Epidermal melanocyte (primary cell): Measurements from ENCODE around the gene VAV3.

Source experiments
- DNase-seq: peaks from one replicate; pipeline ENCODE4 v3.0.0; 2011; ENCODE audit warnings: low spot score; ENCODE audit not compliant: insufficient read length

The VAV3 gene

GRCh38 chr1:107972391-107973180, 7.6 kb upstream of the VAV3 start:
- DNase-seq, result no peak

DNA sequence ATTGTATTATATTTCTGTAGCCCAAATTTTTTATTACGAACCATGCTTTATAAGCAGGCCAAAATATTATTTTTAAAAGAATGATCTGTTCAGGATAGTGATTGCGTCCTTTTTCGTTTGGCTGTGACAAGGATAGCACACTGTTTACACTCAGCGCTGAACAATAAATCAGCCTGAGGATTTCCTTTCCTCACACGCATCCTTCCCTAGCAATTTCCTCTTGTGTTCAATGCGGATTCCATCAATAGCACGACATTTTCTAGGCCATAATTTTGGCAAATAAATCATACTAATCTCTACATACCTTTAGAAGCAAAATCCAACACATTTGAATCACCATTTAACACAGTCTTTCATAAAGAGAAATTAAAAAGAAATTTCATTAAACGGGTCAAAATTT, 1.6 kb upstream of the VAV3 start:
- DNase-seq, result no peak

DNA sequence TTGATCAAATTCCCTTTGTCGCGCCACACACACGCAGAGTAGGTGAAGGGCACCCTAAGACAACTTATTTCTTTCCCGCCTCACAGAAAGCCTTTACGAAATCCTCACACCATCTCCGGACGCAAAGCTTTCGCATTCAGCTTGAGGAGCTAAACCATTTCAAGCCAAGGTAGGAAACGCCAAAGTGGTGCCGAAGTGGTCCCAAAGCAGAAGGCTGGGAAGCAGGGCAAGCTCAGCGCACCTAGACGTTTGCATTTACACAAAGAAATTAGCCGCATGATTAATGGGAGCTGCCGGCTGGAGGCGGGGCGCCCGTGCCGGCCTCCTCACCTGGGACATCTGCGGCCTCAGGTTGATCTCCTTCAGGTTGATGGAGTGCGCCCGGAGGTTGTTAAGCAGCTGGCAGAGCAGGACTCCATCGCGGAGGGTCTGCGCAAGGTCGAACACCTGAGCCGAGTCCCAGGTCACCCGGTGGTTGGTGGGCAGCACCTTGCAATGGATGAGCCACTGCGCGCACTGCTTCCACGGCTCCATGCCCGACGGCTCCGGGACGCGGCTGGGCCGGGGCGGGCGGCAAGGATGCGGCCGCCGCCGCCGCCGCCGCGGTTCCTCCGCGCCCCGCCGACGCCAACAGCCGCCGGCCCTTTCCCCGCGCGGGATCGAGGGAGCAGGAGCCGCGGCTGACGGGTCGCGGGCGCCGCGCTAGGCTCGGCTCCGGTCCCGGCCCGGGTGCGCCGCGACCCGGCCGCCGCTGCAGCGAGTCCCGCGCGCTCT, 457 bp downstream of the VAV3 start:
- no peak for DNase-seq

GRCh38 chr1:107963601-107964335, 1.2 kb downstream of the VAV3 start:
- DNase-seq, result no peak

DNA sequence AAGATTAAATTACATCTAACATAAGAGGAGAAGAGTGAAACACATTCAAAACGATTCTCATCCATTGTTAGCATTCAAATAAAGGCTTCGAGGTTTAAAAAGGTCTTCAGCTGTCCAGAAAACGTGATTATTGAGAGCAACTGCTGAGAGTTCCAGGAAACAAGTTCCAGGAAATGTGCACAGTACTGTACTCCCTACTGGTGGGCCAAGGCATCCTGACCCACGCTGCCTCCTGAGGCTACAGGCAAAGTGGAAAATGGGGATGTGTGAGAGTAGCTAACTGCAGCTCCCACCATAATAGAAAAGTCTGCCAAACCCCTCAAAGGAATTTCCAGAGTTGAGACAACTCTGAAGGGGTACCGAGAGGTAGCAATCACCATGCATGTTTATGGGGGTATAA, 2.0 kb downstream of the VAV3 start:
- DNase-seq, result no peak

DNA sequence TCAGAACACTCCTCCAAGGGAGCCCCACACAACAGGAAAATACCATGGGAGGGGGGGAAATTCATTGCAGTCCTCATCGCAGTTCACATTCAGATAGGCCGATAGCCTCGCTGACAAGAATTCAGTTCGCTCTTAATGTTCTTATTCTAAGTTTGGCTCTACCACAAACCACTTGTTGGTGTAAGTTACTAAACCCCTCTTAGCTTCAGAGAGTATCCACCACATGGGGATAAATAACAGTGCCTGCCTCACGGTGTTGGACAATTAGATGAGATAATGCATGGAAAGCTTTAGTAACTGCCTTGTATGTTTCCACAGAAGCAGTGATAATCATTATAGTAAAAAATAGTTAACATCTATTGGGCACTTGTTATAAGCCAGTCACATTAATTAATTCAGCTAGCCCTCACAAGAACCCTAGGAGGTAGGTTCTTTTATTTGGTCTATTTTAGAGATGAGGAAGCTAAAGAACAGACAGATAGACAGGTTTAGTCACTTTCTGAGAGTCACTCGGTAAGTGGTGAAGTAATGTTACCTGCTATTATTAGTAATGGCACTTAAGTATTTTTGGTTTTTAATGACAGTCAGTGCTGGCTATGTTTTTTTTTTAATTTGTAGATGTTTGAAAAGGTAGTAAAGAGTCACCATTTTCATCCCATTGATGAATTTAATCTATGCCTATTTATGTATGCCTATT, 10.1 kb downstream of the VAV3 start:
- DNase-seq, result no peak

- DNase-seq, result no peak
These were observed 10.9 kb downstream of the VAV3 start for GRCh38 chr1:107954126-107954525.

DNA sequence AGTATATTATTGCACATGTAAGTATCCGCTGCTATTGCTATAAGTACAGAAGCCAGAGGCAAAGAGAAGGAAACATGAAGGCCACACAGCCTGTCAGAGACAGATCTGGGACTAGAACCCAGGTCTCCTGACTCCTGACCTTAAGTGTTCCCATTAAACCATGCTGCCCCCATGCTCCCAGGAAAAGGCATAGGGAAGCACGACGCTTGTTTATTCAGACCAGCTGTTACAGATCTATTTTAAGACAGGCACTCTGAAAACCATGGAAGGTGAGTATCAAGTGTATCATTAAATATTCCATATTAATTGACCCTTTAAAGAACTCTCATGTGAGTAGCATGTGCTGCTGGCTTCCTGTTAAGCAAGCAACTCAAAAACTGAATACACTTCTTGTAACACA, 11.4 kb downstream of the VAV3 start:
- no peak for DNase-seq

DNA sequence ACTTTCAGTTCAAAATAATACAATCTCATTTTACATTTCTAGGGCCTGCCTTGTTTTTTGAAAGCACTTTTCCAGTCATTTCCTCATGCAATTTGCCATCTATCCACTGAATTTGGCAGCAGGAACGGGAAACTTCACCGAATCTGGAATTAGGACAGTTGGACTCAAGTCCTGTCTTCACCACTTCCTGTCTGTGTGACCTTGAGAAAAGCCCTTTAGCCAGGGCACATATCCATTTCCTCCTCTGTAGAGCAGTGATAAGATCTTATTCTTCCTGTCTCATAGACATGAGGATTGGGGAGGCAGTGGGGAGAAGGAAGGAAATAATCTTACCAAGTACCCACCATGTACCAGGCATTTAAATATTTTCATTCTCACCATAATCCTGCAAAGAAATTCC, 12.0 kb downstream of the VAV3 start:
- DNase-seq, result no peak

DNA sequence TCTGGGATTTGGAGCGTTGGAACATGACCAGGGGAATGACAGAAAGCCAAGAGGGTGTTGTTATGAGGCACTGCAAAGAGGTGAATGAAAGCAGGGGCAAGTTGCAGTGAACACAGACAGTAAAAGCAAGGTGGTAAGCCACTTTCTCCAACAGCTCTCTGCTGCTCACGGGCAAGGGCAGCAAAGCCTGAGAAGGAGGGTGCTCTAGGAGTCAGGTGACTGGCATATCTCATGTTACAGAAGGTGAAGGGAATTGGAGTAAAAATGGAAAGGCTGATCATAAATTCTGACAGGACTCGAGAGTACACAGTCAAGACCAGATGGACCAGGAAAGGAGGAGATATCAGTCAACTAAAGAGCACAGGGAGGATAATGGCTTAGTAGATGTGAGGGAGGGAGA, 14.5 kb downstream of the VAV3 start:
- DNase-seq, result no peak

DNA sequence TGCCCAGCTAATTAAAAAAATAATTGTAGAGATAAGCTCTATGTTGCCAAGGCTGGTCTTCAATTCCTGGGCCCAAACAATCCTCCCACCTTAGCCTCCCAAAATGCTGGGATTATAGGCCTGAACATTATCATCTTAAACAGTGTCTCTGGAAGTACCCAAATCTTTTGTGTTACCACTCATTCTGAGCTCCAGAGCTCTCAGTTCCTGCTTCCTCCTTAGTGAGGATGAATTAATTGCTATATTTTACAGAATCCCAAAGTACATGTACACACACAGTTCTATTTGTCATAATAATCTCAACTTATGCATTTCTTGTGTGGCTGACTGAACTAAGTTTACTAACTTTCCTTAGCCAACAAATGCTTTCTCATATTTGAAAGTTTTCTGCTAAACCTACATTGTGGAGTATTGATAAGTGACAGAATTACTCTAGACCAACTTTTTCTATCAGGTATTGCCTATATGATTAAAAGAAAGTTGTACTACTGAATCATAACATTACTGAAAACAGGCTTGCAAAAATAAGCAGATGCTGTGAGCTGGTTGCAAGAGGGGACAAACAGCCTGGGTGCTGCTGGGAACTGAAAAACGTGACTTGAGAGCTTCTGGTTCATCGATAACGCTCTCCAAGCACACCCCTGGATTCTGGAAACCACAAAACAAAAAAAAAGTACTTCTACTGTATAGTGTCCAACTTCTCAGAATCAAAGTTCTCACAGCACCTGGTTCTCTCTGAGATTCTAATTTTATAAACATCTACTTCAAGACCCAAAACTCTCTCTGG, 15.3 kb downstream of the VAV3 start:
- no peak for DNase-seq

DNA sequence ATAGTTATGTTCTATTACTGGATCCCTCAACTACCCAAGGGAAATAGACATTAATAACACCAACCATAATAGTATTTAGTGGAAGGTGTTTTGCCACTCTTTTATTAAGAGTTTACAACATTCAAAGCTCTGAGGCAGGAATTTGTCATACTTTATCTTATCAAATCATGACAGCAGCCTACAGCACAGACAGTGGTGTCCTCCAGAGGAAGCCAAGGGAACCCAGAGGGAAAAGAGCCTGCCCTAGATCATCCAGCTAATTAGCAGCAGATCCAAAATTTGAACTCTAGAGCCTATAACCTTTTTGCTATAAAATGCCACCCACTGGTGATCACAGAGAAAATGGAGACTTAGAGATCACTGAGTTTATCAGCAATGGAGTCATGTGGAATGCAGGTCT, 18.2 kb downstream of the VAV3 start:
- DNase-seq, result no peak

- no peak for DNase-seq
These were observed 21.3 kb downstream of the VAV3 start for GRCh38 chr1:107943694-107944093.

DNA sequence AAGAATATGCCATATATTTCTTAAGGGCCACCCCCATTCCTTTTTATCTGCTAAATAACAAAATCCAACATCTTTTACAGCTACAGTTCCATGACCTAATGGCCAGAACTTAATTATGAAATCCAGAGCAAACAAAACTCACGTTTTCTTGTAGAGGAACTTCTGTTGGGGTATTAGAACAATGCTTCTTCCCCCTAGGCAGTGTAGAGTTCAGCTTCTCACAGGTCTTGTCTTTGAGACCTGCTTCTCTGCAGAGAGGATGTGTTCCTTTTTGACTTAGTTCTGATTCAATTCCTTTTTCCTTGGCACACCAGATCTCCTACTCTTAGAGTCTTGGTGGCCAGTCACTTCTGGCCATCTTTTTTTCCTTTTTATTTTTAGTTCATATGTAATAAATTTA, 22.2 kb downstream of the VAV3 start:
- DNase-seq, result no peak

DNA sequence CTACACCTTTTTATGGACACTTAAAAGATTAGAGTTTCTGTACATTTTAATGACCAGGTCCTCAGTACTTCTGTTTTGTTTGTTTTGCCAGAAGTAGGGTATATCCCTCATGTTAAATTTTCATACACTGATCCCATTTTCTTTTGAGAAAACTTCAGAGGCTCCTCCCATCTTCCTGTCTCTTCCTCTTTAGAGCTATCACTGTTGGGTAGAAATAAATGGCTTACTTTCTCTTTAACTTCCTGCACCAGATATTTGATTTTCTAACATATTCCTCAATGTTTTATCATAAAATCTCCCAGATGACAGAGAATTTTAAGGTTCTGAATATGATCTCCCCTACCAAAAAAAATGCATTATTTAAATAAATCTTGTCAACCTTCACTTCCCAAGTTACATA, 23.4 kb downstream of the VAV3 start:
- DNase-seq, result no peak

DNA sequence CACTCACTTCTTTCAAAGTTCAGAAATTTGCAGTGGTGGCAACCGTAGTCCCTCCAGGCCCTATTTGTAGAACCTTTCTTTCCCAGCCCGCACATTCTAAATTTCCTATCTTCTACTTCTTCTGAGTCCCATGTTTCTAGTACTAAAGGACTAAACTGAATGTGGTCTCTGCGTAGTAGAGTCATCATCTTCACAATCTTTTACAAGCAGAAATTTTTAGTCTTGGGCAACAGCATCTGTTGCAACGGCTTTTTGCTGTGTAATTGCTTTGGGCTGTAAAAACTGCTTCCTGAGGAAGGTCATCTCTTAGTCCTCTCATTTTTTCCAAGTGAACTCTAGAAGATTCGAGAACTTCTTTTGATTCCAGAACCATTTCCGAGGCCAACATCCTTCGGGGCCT, 23.9 kb downstream of the VAV3 start:
- DNase-seq, result no peak

- DNase-seq, result no peak
These were observed 24.3 kb downstream of the VAV3 start for GRCh38 chr1:107940701-107941100.

DNA sequence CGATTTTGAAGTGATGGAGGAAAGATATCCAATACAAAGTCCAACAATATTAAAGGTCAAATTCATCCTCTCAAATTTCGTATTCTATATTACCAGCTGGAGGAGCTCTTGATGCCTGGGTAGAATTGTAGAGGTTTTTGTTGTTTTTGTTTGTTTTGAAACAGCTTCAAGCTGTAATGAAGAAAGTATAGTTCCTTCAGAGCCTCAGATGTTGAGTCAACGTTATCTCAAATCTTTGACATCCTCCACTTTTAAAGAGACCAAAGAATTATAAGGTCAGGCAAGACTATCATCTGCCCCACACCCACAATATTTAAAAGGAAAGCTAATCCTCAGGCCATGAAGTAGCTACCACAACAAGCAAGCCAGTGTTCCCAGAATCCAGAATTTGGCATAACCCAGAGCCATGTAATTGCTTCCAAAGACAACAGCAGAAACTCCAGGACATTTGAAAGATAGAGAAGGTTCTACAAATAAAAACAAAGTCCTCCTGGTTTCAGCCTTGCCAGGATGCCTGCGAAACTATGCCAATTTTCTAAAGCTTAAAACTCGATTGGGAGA, 24.9 kb downstream of the VAV3 start:
- no peak for DNase-seq

- no peak for DNase-seq
These were observed 25.7 kb downstream of the VAV3 start for GRCh38 chr1:107939256-107939655.
